22Rv1 (cell line): ENCODE measurements around the gene GP5.

Experiments used
- H3K27ac ChIP-seq: fragments of 450-650 bp; 2 replicates; pipeline ENCODE4 v1.5.1; 2017
- ZFX ChIP-seq: fragments of 450-650 bp; IDR thresholded peaks from 2 replicates; pipeline ENCODE4 v1.6.1; 2017; ENCODE audit warnings: antibody characterized with exemption, borderline replicate concordance
- TF ChIP-seq, protein P1 (sequence below): fragments of 450-650 bp; IDR thresholded peaks from 2 replicates; pipeline ENCODE4 v1.5.1; 2017; ENCODE audit warnings: mild to moderate bottlenecking

GP5 gene

DNA sequence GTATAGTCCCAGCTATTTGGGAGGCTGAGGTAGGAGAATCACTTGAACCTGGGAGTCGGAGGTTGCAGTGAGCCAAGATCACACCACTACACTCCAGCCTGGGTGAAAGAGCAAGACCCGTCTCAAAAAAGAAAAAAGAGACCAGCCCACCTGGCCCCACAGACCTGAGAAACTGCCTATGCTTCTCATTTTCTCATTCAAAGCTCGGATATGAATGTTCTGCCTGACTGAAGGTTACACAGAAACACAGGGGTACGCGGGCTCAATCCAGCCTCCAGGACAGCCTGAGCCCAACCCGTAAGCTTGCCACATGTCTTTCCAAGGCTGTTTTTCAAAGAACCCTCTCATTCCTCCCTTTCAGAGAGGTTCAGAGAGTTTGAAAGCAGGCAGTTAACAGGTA lies 19.8 kb downstream of the GP5 start:
- no peak for TF ChIP-seq ZFX
- TF ChIP-seq, protein P1, sequence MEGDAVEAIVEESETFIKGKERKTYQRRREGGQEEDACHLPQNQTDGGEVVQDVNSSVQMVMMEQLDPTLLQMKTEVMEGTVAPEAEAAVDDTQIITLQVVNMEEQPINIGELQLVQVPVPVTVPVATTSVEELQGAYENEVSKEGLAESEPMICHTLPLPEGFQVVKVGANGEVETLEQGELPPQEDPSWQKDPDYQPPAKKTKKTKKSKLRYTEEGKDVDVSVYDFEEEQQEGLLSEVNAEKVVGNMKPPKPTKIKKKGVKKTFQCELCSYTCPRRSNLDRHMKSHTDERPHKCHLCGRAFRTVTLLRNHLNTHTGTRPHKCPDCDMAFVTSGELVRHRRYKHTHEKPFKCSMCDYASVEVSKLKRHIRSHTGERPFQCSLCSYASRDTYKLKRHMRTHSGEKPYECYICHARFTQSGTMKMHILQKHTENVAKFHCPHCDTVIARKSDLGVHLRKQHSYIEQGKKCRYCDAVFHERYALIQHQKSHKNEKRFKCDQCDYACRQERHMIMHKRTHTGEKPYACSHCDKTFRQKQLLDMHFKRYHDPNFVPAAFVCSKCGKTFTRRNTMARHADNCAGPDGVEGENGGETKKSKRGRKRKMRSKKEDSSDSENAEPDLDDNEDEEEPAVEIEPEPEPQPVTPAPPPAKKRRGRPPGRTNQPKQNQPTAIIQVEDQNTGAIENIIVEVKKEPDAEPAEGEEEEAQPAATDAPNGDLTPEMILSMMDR = no peak
- H3K27ac ChIP-seq = no peak overlapping the region

DNA sequence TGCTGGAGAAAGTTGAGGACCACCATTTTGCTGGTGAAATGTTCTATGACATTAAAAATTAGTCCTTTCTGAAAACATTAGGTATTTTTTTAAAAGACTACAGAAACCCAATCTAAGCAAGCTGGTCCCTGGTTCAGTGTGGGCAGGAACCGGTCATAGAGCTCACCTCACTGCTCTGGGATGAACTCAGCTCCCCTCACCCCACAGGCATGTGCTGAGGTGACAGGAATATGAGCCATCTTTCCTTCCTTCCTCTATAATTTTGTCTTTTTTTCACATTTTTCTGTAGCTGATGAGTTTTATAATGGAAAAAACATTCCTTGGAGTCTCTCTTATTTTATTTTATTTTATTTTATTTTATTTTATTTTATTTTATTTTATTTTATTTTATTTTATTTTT lies 21.4 kb downstream of the GP5 start:
- no peak for TF ChIP-seq ZFX
- TF ChIP-seq, protein P1 = no peak
- no peak overlapping the region for H3K27ac ChIP-seq

DNA sequence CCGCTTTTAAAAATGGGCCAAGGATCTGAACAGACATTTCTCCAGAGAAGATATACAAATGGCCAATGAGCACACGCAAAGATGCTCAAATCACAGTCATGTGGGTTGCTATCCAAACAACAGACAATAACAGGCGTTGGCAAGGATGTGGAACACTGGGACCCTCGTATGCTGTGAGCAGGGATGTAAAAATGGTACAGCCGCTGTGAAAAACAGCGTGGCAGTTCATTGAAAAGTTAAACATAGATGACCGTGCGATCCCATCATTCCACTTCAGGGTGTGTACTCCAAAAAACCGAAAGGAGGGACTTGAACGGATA lies 22.9 kb downstream of the GP5 start:
- H3K27ac ChIP-seq = no peak overlapping the region
- no peak for TF ChIP-seq ZFX
- TF ChIP-seq, protein P1 = no peak

DNA sequence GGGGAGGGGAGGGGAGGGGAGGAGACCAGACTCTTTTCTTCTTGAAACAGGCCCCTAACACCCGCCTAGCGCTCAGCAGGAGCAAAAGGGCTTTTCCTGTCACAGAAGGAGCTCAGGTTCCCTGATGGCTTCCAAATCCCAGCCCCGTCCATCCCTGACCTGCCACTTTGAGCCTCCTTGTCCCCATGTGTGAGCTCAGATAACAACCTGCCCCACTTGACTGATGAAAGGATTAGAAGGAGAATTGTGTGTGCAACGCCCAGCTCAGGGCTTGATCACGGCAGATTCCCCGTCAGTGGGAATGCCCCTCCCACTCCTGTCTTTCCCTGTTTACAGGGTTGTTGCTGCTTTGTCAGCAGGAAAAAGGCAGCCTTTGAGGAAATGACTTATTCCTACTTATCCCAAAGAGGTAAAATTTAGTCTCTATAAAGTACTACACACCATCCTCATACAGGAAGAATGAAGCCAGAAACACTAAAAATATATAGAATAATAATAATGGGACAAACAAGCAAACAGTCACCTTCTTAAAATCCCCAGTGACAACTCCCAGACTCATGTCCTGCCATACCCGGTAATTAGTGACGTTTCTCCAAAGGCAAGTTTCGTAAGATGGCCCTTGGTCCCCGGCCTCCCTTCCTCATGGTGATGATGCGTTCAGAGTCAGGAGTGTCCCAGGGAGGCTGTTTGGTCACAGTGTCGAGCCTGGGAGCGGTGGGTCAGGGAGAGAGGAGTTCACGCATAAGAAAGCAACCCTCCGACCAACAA lies 23.4 kb downstream of the GP5 start:
- TF ChIP-seq ZFX = no peak
- TF ChIP-seq, protein P1 = no peak
- no peak overlapping the region for H3K27ac ChIP-seq

DNA sequence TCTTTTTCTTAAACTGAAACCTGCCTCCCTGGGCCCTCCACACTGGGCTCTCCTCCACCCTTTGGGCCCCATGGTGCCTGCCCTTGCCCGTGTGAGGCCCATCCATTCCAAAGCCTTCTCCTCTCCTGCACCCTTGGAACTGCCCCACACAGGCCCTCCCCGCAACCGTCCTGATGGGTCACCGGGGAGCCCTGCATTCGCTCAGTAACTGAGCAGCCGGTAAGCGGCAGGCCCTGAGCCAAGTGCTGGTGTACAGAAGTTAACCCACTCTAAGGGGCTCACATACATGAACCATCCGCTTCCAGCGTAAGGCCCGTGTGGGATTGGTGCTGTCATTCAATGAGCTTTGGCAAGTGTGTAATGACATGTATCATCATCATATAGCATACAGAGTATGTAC lies 24.1 kb downstream of the GP5 start:
- no peak overlapping the region for H3K27ac ChIP-seq
- TF ChIP-seq, protein P1 = no peak
- TF ChIP-seq ZFX = no peak

DNA sequence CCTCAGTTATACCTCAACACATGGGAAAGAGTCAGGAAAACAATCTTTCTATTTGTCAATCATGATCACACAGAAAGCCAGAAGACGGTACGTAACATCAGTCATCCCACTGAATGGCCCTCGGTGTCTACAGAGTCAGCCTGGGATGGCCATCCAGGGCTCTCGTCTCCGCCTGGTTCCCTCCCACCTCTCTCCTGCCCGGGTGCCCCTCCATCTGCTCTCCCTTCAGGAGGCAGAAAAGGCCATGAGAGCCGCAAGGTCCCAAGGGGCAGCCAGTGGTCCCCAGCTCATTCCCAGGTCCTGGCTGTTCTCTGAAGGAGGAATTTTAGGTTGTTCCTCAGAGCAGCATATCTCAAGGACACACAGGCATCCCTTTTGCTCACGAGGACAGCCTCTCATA lies 25.2 kb downstream of the GP5 start:
- TF ChIP-seq, protein P1 = no peak
- TF ChIP-seq ZFX = no peak
- no peak overlapping the region for H3K27ac ChIP-seq

DNA sequence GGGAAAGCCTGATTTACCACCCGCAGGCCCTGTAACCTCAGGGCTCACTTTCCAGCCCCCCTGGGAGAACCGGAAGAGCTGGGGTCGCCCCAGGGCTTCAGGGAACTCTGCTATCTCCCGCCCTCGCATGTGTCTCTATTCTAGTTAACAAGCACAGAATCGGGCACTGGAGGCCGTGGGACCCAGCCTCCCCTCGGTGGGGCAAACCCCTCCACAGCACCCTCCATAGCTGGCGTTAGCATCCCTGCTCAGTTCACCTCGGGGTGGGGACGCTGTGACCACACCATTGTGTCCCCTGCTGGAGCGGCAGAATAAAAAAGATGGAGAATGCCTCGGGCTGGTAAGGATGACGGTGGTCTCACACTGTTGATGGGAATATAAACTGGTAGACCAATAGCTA lies 26.0 kb downstream of the GP5 start:
- TF ChIP-seq, protein P1 = no peak
- no peak for TF ChIP-seq ZFX
- no peak overlapping the region for H3K27ac ChIP-seq
